Fibroblast of skin of left quadriceps (primary cell): ENCODE data around the gene RCHY1.
"Not testable (repeated sequence)": the region's sequence is repeated elsewhere in the genome, so short reads cannot be mapped to it uniquely, and the experiment has no call there.

ENCODE experiments used
- DNase-seq, 2 experiments: peaks; one replicate each; pipeline ENCODE4 v3.0.0-alpha.2; 2013; ENCODE audit warnings: low read depth in 2 of 2

Gene RCHY1

DNA sequence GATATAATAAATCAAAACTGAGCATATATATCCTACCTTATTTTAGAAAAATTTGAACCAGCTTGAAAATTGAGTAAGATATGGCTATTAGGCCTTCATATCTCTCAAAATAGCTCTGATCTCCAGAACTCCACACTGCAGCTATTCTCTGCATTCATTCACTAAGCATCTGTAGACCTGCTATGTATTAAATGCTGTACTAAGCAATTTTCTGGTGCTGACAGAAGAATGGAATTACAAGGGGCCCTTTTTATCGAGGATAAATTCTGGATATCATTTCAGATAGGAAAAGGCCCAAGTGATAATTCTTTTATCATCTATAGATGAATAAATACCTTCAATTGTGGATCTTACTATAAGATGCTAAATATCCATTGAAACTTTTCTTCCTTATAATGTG lies 1.9 kb upstream of the RCHY1 start:
- no peak for DNase-seq

- DNase-seq, result no peak
Measured at GRCh38 chr4:75514949-75515612, 878 bp upstream of the RCHY1 start.

DNA sequence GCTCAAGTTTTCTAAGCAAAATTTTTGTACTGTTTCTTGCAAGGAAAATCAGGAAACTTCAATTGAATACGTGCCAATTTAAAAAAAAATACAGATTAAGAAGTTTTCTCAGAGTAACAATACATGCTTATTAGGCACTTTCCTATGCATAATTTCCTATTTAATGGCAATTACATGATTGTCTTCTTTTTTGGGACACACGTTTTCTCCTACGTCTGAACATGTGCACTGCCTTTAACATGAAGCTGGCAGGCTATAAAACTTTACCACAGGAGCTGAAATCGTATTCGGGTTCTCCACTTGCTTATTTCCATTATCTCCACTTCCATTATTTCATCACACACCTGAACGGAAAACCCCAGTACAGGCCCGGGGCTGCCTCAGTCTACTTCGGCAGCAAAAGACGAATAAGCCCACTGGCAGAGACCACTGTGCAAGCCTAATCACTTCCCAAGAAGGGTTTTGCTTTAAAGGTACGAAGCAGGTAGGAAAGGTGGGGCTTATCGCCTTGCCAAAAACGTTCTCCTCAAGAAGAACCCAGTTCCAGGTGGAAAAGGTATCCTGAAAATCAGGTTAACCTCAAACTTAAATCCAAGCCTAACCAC lies 575 bp downstream of the RCHY1 start:
- no peak for DNase-seq

- DNase-seq, result no peak
Measured at GRCh38 chr4:75512386-75513211, 1.6 kb downstream of the RCHY1 start.

- no peak for DNase-seq
Measured at GRCh38 chr4:75511841-75512240, 2.4 kb downstream of the RCHY1 start.

- not testable (repeated sequence) for DNase-seq
Measured at GRCh38 chr4:75509592-75509991, 4.6 kb downstream of the RCHY1 start.

DNA sequence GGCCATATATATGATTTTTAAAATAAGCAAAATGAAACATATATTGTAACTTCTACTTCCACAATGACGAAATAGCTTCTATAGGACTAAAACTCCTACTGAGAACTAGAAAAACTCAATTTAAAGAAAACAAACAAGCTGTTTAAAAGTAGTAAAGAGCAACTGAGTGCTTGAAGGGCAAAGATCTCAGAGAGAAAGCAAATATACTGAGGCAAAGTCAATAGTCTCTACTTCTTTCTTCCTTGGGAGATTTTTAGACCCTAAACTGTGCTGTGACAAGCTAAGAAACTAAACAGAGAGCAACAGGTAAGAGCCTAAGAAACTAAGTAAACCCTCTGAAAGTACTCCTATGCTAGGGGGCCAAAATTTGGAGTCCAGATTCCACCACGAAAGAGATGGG lies 8.6 kb downstream of the RCHY1 start:
- no peak for DNase-seq

DNA sequence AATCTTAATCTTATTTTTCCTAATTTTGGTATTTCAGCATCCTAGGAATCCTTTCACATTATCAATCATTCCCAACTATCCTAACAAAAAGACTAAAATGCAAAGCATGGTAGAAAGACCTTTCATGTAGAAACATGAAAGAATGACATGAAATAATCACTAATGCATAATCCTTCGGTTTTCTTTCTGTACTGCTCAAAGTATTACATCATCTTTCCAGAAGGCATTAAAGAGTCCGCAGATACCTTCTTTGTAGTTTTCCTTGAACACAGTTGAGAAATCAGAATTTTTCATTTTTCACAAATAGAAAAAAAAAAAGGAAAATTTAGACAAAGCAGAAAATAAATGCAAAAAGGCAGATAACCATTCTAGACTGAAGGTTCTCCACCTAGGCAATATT lies 11.5 kb downstream of the RCHY1 start:
- no peak for DNase-seq

- DNase-seq, result no peak
Measured at GRCh38 chr4:75499900-75500299, 14.3 kb downstream of the RCHY1 start.

GRCh38 chr4:75498041-75498440 lies 16.2 kb downstream of the RCHY1 start:
- no peak for DNase-seq

DNA sequence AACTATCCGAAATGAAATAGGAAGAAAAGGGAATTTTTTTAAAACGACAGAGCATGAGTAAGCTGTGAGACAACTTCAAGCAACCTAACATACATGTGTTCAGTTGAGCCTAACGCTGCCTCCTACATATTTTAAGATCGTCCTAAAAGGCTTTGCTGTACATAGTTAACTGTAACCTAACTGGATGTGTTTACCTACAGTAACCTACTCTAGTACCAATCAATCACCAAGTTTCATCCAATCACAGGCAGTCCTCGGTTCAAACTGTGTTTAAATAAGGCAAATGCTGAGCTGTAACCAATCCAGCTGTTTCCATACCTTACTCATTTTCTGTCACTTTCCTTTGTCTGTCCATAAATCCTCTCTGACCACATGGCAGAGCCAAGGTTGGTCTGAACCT lies 17.1 kb downstream of the RCHY1 start:
- DNase-seq, result no peak

- DNase-seq, result no peak
Measured at GRCh38 chr4:75496406-75496805, 17.8 kb downstream of the RCHY1 start.

GRCh38 chr4:75495476-75495875 lies 18.7 kb downstream of the RCHY1 start:
- DNase-seq, result no peak

- no peak for DNase-seq
Measured at GRCh38 chr4:75494563-75494962, 19.6 kb downstream of the RCHY1 start.

GRCh38 chr4:75490155-75490554 lies 24.0 kb downstream of the RCHY1 start:
- DNase-seq, result no peak

DNA sequence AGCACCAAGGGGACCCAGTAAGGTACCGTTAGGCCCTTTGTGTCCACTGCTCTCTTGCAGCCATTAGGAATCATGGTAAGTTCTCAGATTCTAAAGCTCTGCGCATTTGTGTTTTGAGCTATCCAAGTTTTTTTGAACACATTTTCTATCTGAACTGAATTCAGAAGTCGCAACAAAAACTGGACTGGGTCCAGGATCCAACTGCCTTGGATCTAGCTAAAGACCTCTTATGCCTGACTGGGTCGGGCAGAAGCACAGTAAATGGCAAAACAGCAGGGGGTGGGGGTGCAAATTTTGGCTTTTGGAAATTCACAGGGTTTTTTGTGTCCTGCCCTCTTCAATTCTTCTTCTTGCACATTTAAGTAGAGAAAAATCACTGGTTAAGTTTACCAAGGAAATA lies 30.0 kb downstream of the RCHY1 start:
- no peak for DNase-seq

DNA sequence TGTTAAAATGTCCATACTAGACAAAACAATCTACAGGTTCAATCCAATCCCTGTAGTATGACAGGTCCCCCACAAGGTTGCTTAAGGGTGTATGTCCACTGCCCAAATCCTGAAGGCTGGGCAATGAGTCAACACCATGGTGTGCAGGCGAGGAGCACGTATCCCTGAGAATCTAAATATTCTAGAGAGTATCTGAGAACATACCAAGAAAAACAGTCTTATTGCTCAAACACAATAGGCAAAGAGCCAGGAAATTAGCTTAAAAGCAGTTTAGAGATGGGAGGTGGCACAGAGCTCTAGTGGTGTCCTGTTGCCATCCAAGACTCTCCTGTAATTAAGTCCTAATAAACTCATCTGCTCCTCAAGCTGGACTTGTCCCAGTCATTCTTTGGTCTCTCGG lies 37.0 kb downstream of the RCHY1 start:
- DNase-seq, result no peak

DNA sequence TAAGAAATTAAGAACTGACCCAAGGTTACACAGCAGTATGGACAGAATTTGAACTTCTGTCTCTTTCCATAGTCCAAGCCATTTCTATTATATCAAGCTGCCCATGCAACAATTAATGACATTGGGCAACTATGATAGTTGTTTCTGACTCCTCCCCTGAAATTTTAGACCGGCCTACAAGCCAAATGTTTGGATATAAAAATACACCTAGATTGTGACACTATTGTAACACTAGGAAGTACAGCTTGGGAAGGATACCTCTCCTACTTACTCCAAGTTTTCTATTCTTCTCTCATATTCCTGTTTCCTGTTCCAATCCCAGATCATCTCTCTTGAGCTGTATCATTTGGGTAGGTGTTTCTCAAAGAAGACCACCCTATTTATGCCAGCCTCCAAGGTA lies 43.5 kb downstream of the RCHY1 start:
- DNase-seq, result no peak

GRCh38 chr4:75469896-75470295 lies 44.3 kb downstream of the RCHY1 start:
- DNase-seq, result no peak

- no peak for DNase-seq
Measured at GRCh38 chr4:75457365-75457764, 56.8 kb downstream of the RCHY1 start.

GRCh38 chr4:75434105-75434504 lies 80.1 kb downstream of the RCHY1 start:
- no peak for DNase-seq

DNA sequence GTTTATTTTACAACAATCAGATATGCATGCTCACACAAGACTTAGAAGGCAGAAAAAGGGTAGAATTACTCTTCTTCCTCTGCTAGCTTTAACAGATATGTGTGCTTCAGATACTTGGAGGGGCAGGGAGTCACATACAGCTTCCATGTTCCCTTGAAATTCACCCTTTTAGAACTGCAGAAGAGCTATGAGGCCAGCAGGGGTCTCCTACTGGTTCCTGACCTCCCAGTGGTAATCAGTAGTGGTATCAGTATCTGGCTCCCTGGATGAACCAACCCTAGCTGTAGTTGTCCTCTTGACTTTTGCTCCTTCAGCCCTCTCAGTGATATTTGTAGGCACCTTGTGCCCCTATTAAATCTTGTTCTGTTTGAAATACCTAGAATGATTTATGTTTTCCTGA lies 81.5 kb downstream of the RCHY1 start:
- DNase-seq, result no peak

- no peak for DNase-seq
Measured at GRCh38 chr4:75429208-75429607, 85.0 kb downstream of the RCHY1 start.
